Measurements from ENCODE around the gene MYH2. TPM values are rescaled to one million over a fixed set of nuclear protein-coding genes. Genes with fewer than 3 reads are reported as not detected.

MYH2 gene
- total and polyA plus RNA-seq, 2 of the 4 experiments (the other 2 are of a cell fraction) = not detected

GRCh38 chr17:10556301-10557005 lies 7.0 kb upstream of the MYH2 start:
- POLR2A ChIA-PET (ENCODE audit: unreplicated experiment) = no interaction called here
- DNase-seq (no peak), ATAC-seq (ENCODE audit: low read depth) (no peak)
- Histone ChIP-seq H3K4ac (ENCODE audit: low read depth, low read length) (no peak overlapping the region), H4K91ac (ENCODE audit: insufficient read depth, low read depth, low read length) (no peak overlapping the region), H3K9ac (ENCODE audit: low read depth, low read length) (no peak overlapping the region), H3K9me1 (ENCODE audit: insufficient read depth, low read length) (no peaks in the 10 kb centered on the region), H2BK5ac (ENCODE audit: low read depth, low read length, poor library complexity, severe bottlenecking) (no peak overlapping the region), H2BK15ac (ENCODE audit: low read depth, low read length) (no peak overlapping the region), H3K23ac (ENCODE audit: low read depth, low read length) (no peak overlapping the region), H3K4me1 (ENCODE audit: control insufficient read depth, insufficient read depth, low read length) (no peaks in the 10 kb centered on the region), H4K20me1 (ENCODE audit: insufficient read depth, low read length) (no peaks in the 10 kb centered on the region), H4K8ac (ENCODE audit: low read depth in 2 of 2, low read length in 2 of 2) (no peak overlapping the region), H2AK5ac (ENCODE audit: low read depth, low read length) (no peak overlapping the region), H4K5ac (ENCODE audit: low read depth, low read length) (no peak overlapping the region), H3K14ac (replicated peaks; ENCODE audit: low read depth, low read length) (no peak overlapping the region), H3K18ac (ENCODE audit: low read depth, low read length) (no peak overlapping the region), H3K36me3 (ENCODE audit: control insufficient read depth, insufficient read depth, low read length) (no peaks in the 10 kb centered on the region), H2BK20ac (ENCODE audit: low read depth, low read length) (no peak overlapping the region), H3K27ac (ENCODE audit: insufficient read depth, low read length) (no peak overlapping the region), H3K56ac (ENCODE audit: extremely low read depth, insufficient read depth, low read length) (no peak overlapping the region), H3K27me3 (ENCODE audit: control insufficient read depth, insufficient read depth, low read length) (no peaks in the 10 kb centered on the region), H3K79me1 (ENCODE audit: low read depth in 1 of 2, low read length in 2 of 2) (no peaks in the 10 kb centered on the region), H2AK9ac (replicated peaks; ENCODE audit: low read depth, low read length, poor library complexity) (no peak overlapping the region), H2AFZ (replicated peaks; ENCODE audit: low read length, poor library complexity) (no peak overlapping the region), H3K4me3 (ENCODE audit: insufficient read depth, low read depth, low read length) (no peak overlapping the region), H3K9me3 (ENCODE audit: control insufficient read depth, insufficient read depth, low read length) (peaks cover 2% of the 10 kb centered on the region; the same call in 1 of the 2 replicates), H3K4me2 (ENCODE audit: low read depth, low read length) (no peak overlapping the region), H2BK120ac (ENCODE audit: low read depth, low read length) (no peak overlapping the region)
- BruUV-seq (replicated peaks) = no TSS peak
- CTCF ChIA-PET = no interaction called here
- dilution Hi-C loops (cut with HindIII; ENCODE audit: low sequenced_read_pairs, unreplicated experiment) (no loop called here), intact Hi-C loops (cut with micrococcal nuclease) (no loop called here), in situ Hi-C loops (cut with MboI; ENCODE audit: low sequenced_read_pairs) (no loop called here)
- no peak for TF ChIP-seq MAFK (IDR thresholded peaks at IDR 0.05; ENCODE audit: low read depth, low read length)
- WGBS, 2 experiments (ENCODE audit: extremely low coverage in 2 of 2, insufficient read length in 1 of 2) = no CpG with 5 or more reads among the region's 5 CpGs
